Stimulated activated CD4-positive, alpha-beta T cell treated with anti-CD3 and anti-CD28 coated beads, Interleukin-15, amount 100 ng/mL, for 24 hours (primary cell): ENCODE measurements around the gene ZBTB12.
"Not testable (repeated sequence)": the region's sequence is repeated elsewhere in the genome, so short reads cannot be mapped to it uniquely, and the experiment has no call there.

Source experiments
- DNase-seq: peaks from one replicate; pipeline ENCODE4 v3.0.0-alpha.2; 2020

ZBTB12 gene

DNA sequence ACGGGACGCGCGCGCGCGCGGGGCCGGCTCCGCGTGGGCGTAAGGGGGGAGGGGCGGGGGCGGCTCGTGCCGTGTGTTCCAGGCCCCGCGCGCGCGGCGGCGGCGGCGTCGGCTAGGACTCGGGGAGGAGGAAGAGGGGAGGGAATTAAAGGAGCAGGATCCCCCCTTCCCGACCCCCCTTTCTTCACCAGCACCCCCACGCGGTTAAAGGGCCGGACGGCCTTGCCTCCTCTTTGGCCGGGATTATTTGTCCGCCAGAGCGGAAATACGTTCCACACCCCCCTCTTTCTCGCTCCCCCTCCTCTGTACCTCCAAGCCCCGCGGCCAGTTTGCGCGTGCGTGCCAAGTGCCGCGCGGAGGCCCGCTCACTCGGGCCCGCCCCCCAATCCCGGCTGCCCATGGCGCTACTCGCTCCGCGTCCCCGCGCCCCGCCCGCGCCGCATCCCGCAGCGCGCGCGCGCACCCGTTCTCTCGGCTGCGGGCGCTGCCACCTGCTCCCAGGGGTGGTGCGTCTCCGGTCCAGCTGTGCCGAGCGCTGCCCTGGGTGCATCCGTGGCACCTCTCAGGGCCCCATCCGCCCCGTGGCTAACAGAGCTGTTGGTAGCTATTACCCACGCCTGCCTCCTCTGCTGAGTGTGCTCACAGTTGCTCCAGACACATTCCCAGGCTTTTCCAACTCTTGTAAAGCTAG lies at the start of gene ZBTB12:
Gene ZBTB12 (minus strand): TSS at position 134 of the 691 bp plus-strand sequence. CDS start 781 bp downstream, outside the sequence.
- peak; percentile 92 for DNase-seq

- DNase-seq: no peak
Measured at GRCh38 chr6:31949926-31950548, 48.2 kb upstream of the ZBTB12 start.

GRCh38 chr6:31948753-31949413 lies 47.0 kb upstream of the ZBTB12 start:
- no peak for DNase-seq

DNA sequence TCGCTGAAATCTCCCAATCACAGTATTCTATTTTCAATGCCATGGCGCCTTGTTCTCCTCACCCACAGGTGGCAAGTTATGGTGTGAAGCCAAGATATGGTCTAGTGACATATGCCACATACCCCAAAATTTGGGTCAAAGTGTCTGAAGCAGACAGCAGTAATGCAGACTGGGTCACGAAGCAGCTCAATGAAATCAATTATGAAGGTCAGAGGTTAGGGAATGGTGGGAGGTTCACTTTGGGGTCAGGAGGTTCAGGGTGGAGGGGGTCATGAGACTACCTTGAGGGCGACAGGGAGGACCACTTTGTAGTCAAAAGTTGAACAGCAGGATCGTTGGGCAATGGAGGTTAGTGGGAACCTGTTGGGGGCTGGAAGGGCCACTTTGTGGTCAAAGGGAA lies 46.4 kb upstream of the ZBTB12 start:
- no peak for DNase-seq

DNA sequence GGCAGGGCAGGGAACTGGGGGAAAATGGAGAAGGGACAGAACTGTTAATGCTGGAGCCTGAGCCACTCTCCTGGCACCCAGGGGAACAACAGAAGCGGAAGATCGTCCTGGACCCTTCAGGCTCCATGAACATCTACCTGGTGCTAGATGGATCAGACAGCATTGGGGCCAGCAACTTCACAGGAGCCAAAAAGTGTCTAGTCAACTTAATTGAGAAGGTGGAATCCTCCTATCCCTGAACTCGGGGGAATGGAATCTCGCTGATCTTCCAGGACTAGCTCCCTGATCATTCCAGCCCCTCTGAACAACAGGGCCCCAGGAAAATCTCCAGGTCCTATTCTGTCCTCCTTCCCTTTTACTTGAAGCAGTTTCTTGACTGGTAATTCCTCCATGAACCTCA lies 46.0 kb upstream of the ZBTB12 start:
- DNase-seq: no peak

DNA sequence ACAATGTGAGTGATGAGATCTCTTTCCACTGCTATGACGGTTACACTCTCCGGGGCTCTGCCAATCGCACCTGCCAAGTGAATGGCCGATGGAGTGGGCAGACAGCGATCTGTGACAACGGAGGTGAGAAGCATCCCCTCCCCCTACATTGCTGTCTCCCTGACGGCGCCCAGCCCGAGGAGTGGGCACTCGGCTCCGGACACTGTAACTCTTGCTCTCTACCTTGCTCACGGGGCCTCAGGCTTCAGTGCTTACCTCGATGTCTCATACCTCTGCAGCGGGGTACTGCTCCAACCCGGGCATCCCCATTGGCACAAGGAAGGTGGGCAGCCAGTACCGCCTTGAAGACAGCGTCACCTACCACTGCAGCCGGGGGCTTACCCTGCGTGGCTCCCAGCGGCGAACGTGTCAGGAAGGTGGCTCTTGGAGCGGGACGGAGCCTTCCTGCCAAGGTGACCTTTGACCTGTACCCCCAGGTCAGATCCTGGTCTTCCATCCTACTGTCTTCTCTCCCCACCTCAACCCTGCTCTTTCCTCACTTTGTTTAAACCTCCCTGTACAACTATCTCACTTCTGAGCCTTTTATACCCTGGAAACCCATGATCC lies 45.3 kb upstream of the ZBTB12 start:
- no peak for DNase-seq

DNA sequence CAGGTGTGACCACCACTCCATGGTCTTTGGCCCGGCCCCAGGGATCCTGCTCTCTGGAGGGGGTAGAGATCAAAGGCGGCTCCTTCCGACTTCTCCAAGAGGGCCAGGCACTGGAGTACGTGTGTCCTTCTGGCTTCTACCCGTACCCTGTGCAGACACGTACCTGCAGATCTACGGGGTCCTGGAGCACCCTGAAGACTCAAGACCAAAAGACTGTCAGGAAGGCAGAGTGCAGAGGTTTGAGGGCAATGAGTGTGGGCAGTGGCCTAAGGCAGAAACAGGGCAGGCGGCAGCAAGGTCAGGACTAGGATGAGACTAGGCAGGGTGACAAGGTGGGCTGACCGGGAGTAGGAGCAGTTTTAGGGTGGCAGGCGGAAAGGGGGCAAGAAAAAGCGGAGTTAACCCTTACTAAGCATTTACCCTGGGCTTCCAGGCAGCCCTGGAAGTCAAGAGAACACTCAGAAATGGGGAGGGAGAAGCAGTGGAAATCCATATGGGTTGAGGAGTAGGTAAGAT lies 44.5 kb upstream of the ZBTB12 start:
- no peak for DNase-seq

DNA sequence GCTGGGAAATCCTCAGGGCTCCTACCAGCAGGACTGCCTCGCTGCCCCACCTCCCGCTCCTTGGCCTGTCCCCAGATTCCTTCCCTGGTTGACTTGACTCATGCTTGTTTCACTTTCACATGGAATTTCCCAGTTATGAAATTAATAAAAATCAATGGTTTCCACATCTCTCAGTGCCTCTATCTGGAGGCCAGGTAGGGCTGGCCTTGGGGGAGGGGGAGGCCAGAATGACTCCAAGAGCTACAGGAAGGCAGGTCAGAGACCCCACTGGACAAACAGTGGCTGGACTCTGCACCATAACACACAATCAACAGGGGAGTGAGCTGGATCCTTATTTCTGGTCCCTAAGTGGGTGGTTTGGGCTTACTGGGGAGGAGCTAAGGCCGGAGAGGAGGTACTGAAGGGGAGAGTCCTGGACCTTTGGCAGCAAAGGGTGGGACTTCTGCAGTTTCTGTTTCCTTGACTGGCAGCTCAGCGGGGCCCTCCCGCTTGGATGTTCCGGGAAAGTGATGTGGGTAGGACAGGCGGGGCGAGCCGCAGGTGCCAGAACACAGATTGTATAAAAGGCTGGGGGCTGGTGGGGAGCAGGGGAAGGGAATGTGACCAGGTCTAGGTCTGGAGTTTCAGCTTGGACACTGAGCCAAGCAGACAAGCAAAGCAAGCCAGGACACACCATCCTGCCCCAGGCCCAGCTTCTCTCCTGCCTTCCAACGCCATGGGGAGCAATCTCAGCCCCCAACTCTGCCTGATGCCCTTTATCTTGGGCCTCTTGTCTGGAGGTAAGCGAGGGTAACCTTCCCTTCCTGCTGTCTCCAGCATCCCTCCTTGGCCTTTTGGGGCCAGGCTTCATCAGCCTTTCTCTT lies 43.9 kb upstream of the ZBTB12 start, which contains the start of gene CFB:
Gene CFB (plus strand): TSS at position 589 of the 863 bp plus-strand sequence. CDS start 127 bp downstream, at position 716.
- DNase-seq: peak; percentile 27

DNA sequence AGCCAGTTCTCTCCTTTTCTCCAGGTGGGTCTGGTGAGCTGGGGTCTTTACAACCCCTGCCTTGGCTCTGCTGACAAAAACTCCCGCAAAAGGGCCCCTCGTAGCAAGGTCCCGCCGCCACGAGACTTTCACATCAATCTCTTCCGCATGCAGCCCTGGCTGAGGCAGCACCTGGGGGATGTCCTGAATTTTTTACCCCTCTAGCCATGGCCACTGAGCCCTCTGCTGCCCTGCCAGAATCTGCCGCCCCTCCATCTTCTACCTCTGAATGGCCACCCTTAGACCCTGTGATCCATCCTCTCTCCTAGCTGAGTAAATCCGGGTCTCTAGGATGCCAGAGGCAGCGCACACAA lies 43.2 kb upstream of the ZBTB12 start:
- DNase-seq: no peak

DNA sequence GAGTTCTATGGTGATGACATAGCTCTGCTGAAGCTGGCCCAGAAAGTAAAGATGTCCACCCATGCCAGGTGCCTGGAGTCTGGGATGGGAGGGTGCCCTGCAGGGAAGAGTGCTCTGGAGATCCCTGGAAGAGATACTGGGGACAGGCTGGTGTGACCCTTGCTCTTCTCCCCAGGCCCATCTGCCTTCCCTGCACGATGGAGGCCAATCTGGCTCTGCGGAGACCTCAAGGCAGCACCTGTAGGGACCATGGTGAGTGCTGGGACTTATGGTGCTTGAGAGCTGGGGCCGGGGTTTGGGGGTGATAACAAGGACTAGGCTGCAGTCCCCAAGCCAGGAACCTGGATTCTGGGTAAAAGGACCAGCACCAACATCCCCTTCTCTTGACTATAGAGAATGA lies 41.9 kb upstream of the ZBTB12 start:
- DNase-seq: no peak

- DNase-seq: no peak
Measured at GRCh38 chr6:31940256-31940664, 38.4 kb upstream of the ZBTB12 start.

DNA sequence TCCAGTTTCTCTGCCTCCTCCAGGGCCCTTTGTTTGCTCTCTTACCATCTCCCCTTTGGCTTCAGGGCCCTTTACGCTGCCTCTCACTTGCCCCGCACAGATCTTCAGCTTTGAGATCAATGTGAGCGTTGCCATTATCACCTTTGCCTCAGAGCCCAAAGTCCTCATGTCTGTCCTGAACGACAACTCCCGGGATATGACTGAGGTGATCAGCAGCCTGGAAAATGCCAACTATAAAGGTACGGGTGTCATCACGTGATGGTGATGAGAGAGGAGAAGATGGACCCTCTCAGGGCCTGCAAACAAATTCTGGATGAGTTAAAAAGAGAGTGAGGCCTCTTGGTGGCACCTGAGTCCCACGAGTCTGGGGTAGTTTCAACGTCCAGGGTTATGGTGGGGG lies 33.9 kb upstream of the ZBTB12 start:
- DNase-seq: no peak

DNA sequence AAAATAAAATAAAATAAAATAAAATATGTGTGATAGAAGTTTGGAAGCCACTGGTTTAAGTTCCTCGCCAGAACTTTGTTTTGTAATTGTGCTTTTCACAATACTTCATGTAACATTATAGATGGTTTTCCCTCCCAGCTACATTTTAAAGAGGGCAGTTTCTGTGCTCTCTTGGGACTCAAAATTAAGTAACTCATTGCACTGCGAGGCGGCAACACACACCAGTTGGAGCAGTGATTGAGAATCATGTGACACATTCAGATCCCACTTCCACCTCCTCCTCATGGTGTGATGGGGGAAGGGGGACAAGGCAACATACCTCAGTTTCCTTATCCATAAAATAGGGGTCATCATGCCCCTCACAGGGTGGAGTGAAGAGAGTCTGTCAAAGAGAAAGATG lies 33.1 kb upstream of the ZBTB12 start:
- no peak for DNase-seq

GRCh38 chr6:31933537-31933936 lies 31.7 kb upstream of the ZBTB12 start:
- DNase-seq: no peak

DNA sequence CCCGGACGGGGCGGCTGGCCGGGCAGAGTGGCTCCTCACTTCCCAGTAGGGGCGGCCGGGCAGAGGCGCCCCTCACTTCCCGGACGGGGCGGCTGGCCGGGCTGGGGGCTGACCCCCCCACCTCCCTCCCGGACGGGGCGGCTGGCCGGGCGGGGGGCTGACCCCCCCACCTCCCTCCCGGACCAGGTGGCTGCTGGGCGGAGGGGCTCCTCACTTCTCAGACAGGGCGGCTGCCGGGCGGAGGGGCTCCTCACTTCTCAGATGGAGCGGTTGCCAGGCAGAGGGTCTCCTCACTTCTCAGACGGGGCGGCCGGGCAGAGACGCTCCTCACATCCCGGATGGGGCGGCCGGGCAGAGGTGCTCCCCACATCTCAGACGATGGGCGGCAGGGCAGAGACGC lies 30.3 kb upstream of the ZBTB12 start:
- DNase-seq: not testable (repeated sequence)

GRCh38 chr6:31930962-31931361 lies 29.1 kb upstream of the ZBTB12 start:
- DNase-seq: no peak

DNA sequence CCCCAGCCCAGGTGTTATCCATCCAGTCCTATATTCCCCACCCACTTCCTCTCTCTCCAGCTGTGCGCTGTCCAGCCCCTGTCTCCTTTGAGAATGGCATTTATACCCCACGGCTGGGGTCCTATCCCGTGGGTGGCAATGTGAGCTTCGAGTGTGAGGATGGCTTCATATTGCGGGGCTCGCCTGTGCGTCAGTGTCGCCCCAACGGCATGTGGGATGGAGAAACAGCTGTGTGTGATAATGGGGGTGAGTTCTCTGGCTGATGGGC lies 26.7 kb upstream of the ZBTB12 start:
- DNase-seq: no peak

DNA sequence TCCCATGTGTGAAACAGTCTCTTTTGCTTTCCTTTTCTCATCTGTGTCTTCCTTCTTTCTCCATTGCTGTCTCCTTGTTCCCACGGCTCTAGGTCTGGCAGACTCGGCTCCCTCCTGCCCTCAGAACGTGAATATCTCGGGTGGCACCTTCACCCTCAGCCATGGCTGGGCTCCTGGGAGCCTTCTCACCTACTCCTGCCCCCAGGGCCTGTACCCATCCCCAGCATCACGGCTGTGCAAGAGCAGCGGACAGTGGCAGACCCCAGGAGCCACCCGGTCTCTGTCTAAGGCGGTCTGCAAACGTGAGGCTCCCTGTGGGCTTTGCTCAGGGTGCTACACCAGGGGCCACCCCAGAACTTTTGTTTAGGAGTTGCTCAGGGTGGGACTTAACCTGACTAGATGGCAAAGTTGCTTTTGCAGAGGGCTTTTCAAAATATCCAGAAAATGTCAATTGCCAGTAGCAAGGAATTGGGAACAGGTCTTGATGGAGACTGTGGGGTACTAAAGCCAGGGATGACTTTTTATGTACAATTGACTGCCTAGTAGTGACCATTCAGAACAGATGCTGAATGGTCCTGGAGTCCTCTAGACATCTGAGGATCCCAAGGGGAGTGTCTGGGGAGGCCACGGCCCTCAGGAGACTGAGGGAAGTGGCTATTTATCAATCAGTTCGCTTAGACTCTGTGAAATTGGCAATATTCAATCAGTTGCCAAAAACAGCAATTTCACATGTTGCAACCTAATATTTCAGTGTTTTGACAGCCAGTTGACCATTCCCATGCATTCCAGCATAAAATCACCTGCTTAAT lies 26.2 kb upstream of the ZBTB12 start:
- no peak for DNase-seq

GRCh38 chr6:31927242-31927862 lies 25.5 kb upstream of the ZBTB12 start, which contains the start of gene C2:
Gene C2, plus strand, starts transcription at chr6:31927717. Its CDS starts 36 bp downstream, at chr6:31927753.
- no peak for DNase-seq

DNA sequence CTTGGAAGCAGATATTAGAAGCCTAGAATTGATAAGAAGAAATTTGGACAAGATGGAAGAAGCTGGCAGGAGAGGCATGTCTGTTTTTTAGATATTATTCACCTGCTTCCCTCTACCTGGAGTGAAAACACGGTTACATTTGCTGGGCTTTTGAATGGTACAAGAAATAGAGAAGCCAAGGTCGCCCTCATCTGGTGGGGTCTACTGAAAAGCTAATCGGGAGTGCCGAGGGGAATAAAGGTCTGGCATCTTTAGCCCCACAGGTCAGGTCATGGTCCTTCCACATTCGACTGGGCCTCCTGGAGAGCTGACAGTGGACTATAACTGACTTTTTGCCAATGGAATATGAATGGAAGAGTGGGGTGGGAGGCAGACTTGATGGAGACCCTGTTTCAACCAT lies 21.1 kb upstream of the ZBTB12 start:
- peak; percentile 35 for DNase-seq

- DNase-seq: no peak
Measured at GRCh38 chr6:31920811-31921210, 18.9 kb upstream of the ZBTB12 start.
